Measurements from ENCODE around the gene RPL36.

- TF ChIP-seq, protein P1, sequence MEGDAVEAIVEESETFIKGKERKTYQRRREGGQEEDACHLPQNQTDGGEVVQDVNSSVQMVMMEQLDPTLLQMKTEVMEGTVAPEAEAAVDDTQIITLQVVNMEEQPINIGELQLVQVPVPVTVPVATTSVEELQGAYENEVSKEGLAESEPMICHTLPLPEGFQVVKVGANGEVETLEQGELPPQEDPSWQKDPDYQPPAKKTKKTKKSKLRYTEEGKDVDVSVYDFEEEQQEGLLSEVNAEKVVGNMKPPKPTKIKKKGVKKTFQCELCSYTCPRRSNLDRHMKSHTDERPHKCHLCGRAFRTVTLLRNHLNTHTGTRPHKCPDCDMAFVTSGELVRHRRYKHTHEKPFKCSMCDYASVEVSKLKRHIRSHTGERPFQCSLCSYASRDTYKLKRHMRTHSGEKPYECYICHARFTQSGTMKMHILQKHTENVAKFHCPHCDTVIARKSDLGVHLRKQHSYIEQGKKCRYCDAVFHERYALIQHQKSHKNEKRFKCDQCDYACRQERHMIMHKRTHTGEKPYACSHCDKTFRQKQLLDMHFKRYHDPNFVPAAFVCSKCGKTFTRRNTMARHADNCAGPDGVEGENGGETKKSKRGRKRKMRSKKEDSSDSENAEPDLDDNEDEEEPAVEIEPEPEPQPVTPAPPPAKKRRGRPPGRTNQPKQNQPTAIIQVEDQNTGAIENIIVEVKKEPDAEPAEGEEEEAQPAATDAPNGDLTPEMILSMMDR (IDR thresholded peaks at IDR 0.05) = no peak
- TF ChIP-seq POLR2A (IDR thresholded peaks at IDR 0.05) (no peak), EP300 (IDR thresholded peaks at IDR 0.05) (no peak), POLR2AphosphoS5 (IDR thresholded peaks at IDR 0.05) (no peak)
Observed at GRCh38 chr19:5727453-5728050, 37.5 kb downstream of the RPL36 start.

Measured in upper lobe of left lung (tissue), 4 donors.